ENCODE measurements around the gene PDHX. TPM values are rescaled to one million over a fixed set of nuclear protein-coding genes. Genes with fewer than 3 reads are reported as not detected.

The PDHX gene
- total RNA-seq, 4 donors from 2014 or later: 22.5 to 41.1 (median 28.6) TPM

DNA sequence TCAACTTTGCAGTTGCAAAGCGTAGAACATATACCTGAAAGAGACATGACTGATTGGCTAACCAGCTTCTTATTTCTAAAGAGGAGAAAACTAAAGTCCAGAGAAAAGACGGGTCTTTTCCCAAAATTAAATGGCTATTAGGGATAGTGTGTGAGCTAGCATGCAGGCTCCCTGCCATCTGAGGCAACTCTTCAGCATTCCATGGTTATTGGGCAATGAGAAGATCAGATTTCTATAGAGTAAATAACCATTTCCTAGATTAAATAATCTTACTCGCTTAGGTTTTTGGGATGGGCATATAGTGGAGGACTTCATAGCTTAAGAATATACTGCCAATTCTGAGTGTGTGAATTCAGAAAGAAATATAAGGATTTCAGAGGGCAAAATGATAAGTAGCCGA lies 95.0 kb downstream of the PDHX start:
- intact Hi-C loops (cut with DNase I; ENCODE audit: low total_unique reads): no loop called here
- no peak overlapping the region for H3K27ac ChIP-seq
- no peak overlapping the region for H3K4me3 ChIP-seq
- H3K4me1 ChIP-seq: no peaks in the 10 kb centered on the region
- H3K27me3 ChIP-seq: no peaks in the 10 kb centered on the region
- no peaks in the 10 kb centered on the region for H3K9me3 ChIP-seq
- H3K36me3 ChIP-seq: no peaks in the 10 kb centered on the region
- DNase-seq: no peak
- TF ChIP-seq, protein P1, sequence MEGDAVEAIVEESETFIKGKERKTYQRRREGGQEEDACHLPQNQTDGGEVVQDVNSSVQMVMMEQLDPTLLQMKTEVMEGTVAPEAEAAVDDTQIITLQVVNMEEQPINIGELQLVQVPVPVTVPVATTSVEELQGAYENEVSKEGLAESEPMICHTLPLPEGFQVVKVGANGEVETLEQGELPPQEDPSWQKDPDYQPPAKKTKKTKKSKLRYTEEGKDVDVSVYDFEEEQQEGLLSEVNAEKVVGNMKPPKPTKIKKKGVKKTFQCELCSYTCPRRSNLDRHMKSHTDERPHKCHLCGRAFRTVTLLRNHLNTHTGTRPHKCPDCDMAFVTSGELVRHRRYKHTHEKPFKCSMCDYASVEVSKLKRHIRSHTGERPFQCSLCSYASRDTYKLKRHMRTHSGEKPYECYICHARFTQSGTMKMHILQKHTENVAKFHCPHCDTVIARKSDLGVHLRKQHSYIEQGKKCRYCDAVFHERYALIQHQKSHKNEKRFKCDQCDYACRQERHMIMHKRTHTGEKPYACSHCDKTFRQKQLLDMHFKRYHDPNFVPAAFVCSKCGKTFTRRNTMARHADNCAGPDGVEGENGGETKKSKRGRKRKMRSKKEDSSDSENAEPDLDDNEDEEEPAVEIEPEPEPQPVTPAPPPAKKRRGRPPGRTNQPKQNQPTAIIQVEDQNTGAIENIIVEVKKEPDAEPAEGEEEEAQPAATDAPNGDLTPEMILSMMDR (IDR thresholded peaks at IDR 0.05): no peak
- TF ChIP-seq POLR2A (IDR thresholded peaks at IDR 0.05): no peak

DNA sequence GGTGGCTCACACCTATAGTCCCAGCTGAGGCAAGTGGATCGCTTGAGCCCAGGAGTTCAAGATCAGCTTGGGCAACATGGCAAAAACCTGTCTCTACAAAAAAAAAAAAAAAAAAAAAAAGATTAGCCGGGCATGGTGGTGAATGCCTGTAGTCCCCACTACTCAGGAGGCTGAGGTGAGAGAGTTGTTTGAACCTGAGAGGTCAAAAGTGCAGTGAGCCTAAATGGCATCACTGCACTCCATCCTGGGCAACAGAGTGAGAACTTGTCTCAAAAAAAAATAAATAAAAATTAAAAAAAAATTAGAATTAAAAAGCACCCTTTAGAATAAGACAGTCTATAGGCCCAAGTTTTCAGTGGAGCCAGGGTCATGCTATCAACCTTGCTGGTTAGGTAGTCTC lies 95.5 kb downstream of the PDHX start:
- no peak overlapping the region for H3K27ac ChIP-seq
- no peak for DNase-seq
- H3K9me3 ChIP-seq: no peaks in the 10 kb centered on the region
- no peaks in the 10 kb centered on the region for H3K36me3 ChIP-seq
- no peaks in the 10 kb centered on the region for H3K27me3 ChIP-seq
- TF ChIP-seq, protein P1 (IDR thresholded peaks at IDR 0.05): no peak
- TF ChIP-seq POLR2A (IDR thresholded peaks at IDR 0.05): no peak
- H3K4me1 ChIP-seq: no peaks in the 10 kb centered on the region
- intact Hi-C loops (cut with DNase I; ENCODE audit: low total_unique reads): no loop called here
- no peak overlapping the region for H3K4me3 ChIP-seq

DNA sequence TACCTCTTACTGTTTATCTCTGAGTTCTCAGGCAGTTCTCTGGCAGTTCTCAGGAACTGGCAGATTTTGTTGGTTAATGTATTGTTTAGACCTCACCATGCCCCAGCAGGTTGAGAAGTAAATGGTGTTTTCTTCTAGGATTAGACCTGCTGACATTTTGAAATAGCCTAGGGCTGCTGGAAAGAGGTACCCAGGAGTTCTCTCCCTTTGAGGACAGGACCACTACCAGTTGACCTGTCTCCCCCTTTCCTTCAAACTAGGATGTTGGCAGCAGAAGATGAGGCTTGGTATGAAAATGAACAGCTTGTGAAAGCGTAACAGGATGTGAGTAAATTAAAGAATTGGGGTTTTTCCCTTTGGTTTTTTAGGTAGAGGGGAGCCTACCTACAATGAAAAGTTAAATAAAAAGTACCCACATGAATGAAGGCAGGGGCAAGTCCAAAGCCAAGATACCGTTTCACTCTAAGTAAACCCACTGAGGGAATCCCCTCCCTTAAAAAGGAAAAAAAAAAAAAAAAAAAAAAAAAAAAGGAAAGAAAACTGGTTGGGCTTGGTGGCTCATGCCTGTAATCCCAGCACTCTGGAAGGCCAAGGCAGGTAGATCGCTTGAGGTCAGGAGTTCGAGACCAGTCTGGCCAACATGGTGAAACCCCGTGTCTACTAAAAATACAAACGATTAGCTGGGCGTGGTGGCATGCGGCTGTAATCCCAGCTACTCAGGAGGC lies 96.2 kb downstream of the PDHX start:
- H3K27ac ChIP-seq: peak overlapping the region in 1 of 2 donors; percentile 46
- H3K4me1 ChIP-seq: no peaks in the 10 kb centered on the region
- H3K36me3 ChIP-seq: no peaks in the 10 kb centered on the region
- H3K27me3 ChIP-seq: no peaks in the 10 kb centered on the region
- intact Hi-C loops (cut with DNase I; ENCODE audit: low total_unique reads): no loop called here
- TF ChIP-seq, protein P1 (IDR thresholded peaks at IDR 0.05): no peak
- TF ChIP-seq POLR2A (IDR thresholded peaks at IDR 0.05): no peak
- H3K4me3 ChIP-seq: no peak overlapping the region
- no peak for DNase-seq
- H3K9me3 ChIP-seq: no peaks in the 10 kb centered on the region

DNA sequence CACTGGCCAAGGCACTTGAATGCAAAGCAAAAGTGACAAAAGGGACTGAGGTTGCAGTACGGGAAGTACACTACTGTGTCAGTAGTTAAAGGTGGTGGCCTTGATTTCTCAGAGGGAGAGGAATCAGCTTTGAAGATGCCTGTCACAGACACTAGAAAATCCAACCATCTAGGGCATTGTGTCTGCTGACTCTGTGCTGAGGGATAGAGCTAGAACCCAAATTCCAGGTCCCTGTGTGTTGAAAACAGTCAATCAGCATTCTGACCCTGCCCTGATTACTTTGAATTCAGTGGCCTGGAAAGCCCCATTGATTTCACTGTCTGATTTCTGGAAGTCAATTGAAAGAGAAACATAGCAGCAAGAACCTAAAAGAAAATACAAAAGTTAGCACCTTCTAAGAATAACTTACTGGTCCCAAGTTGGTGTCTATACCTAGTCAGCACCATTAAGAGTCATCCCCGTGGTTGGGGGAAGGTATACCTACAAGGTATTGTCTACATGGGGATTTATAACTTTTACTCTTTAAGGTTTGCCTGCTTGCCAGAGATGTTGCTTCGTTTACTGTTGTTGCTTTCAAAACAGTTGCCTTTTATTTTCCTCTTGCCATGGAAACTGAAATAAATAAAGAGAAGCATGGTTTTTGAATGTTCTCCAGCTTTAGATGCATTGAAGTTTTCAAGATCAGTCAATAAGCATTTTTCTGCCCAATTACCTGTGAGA lies 97.3 kb downstream of the PDHX start:
- no peaks in the 10 kb centered on the region for H3K4me1 ChIP-seq
- TF ChIP-seq, protein P1 (IDR thresholded peaks at IDR 0.05): no peak
- TF ChIP-seq POLR2A (IDR thresholded peaks at IDR 0.05): no peak
- H3K27ac ChIP-seq: peak overlapping the region; percentile 7 to 46
- no peaks in the 10 kb centered on the region for H3K9me3 ChIP-seq
- no peaks in the 10 kb centered on the region for H3K27me3 ChIP-seq
- no peaks in the 10 kb centered on the region for H3K36me3 ChIP-seq
- intact Hi-C loops (cut with DNase I; ENCODE audit: low total_unique reads): no loop called here
- DNase-seq: no peak
- H3K4me3 ChIP-seq: no peak overlapping the region

DNA sequence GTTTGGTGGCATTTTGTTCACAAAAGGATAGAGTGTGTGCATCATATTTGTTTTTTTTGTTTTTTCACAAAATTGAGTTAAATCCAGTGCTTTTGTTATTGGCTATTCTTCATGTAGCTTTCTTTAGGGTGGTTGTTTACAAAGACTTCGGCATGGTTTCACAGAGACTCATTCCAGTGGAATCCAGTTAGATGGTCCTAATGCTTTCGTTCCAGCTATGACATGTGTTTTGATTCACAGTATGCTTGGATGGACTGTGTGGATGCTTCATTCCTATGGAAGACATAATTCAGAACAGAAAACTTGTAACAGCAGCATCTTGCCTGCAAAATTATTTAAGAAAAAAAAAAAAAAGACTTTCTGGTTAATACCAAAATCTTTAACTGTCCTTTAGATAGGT lies 97.9 kb downstream of the PDHX start:
- H3K27me3 ChIP-seq: no peaks in the 10 kb centered on the region

More for the DNA sequence above, 97.9 kb downstream of the PDHX start:
- peak overlapping the region; percentile 7 to 46 for H3K27ac ChIP-seq
- no peaks in the 10 kb centered on the region for H3K4me1 ChIP-seq
- no peak overlapping the region for H3K4me3 ChIP-seq
- DNase-seq: no peak
- no peaks in the 10 kb centered on the region for H3K36me3 ChIP-seq
- TF ChIP-seq, protein P1 (IDR thresholded peaks at IDR 0.05): no peak
- TF ChIP-seq POLR2A (IDR thresholded peaks at IDR 0.05): no peak
- intact Hi-C loops (cut with DNase I; ENCODE audit: low total_unique reads): no loop called here
- H3K9me3 ChIP-seq: no peaks in the 10 kb centered on the region
